ENCODE data around the gene SMTNL1. TPM values are rescaled to one million over a fixed set of nuclear protein-coding genes. Genes with fewer than 3 reads are reported as not detected.

The SMTNL1 gene
- total and polyA plus RNA-seq, 9 of the 15 experiments (the other 6 are each of a cell fraction or from before 2014, with no cell fraction given) = not detected

- no peak for TF ChIP-seq RERE (CRISPR knock-in tag; IDR thresholded peaks at IDR 0.05; ENCODE audit: borderline replicate concordance)
- TF ChIP-seq BDP1 (IDR thresholded peaks at IDR 0.05; ENCODE audit: insufficient read depth, insufficient read length) = no peak
- no peak for TF ChIP-seq MECOM (CRISPR knock-in tag; IDR thresholded peaks at IDR 0.05)
- peak in 1 of 2 experiments; percentile 56; a peak in 2 of 4 replicates for TF ChIP-seq RCOR1 (IDR thresholded peaks at IDR 0.05; ENCODE audit: borderline replicate concordance in 1 of 2, low read depth in 2 of 2, low read length in 2 of 2)
- TF ChIP-seq NRF1 (conservative IDR thresholded peaks at IDR 0.05 in 1 of 2, IDR thresholded peaks at IDR 0.05 in 1 of 2) = peak; percentile 83 to 84
- TF ChIP-seq JUN (IDR thresholded peaks at IDR 0.05; ENCODE audit: borderline replicate concordance, low read depth, low read length) = peak; percentile 20; the same call in 1 of the 2 replicates
- TF ChIP-seq JUN (CRISPR knock-in tag; IDR thresholded peaks at IDR 0.05; ENCODE audit: borderline replicate concordance) = no peak
- no peak for TF ChIP-seq ZNF41 (CRISPR knock-in tag; conservative IDR thresholded peaks at IDR 0.05)
- no peak for TF ChIP-seq BRF1 (IDR thresholded peaks at IDR 0.05; ENCODE audit: borderline replicate concordance, extremely low read depth, insufficient read length)
- no peak for TF ChIP-seq TOE1 (IDR thresholded peaks at IDR 0.05; ENCODE audit: borderline replicate concordance)
- TF ChIP-seq TOE1 (CRISPR knock-in tag; IDR thresholded peaks at IDR 0.05; ENCODE audit: borderline replicate concordance, low read depth) = no peak
- TF ChIP-seq BCL6 (CRISPR knock-in tag; IDR thresholded peaks at IDR 0.05) = no peak
- peak; percentile 16; the same call in 1 of the 2 replicates for TF ChIP-seq JUND (IDR thresholded peaks at IDR 0.05; ENCODE audit: borderline replicate concordance, low read depth, low read length)
- TF ChIP-seq JUND (tag; IDR thresholded peaks at IDR 0.05; ENCODE audit: borderline replicate concordance, low read depth, low read length) = no peak; the same call in 2 of the 3 replicates
- TF ChIP-seq, protein P1, sequence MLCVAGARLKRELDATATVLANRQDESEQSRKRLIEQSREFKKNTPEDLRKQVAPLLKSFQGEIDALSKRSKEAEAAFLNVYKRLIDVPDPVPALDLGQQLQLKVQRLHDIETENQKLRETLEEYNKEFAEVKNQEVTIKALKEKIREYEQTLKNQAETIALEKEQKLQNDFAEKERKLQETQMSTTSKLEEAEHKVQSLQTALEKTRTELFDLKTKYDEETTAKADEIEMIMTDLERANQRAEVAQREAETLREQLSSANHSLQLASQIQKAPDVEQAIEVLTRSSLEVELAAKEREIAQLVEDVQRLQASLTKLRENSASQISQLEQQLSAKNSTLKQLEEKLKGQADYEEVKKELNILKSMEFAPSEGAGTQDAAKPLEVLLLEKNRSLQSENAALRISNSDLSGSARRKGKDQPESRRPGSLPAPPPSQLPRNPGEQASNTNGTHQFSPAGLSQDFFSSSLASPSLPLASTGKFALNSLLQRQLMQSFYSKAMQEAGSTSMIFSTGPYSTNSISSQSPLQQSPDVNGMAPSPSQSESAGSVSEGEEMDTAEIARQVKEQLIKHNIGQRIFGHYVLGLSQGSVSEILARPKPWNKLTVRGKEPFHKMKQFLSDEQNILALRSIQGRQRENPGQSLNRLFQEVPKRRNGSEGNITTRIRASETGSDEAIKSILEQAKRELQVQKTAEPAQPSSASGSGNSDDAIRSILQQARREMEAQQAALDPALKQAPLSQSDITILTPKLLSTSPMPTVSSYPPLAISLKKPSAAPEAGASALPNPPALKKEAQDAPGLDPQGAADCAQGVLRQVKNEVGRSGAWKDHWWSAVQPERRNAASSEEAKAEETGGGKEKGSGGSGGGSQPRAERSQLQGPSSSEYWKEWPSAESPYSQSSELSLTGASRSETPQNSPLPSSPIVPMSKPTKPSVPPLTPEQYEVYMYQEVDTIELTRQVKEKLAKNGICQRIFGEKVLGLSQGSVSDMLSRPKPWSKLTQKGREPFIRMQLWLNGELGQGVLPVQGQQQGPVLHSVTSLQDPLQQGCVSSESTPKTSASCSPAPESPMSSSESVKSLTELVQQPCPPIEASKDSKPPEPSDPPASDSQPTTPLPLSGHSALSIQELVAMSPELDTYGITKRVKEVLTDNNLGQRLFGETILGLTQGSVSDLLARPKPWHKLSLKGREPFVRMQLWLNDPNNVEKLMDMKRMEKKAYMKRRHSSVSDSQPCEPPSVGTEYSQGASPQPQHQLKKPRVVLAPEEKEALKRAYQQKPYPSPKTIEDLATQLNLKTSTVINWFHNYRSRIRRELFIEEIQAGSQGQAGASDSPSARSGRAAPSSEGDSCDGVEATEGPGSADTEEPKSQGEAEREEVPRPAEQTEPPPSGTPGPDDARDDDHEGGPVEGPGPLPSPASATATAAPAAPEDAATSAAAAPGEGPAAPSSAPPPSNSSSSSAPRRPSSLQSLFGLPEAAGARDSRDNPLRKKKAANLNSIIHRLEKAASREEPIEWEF (CRISPR knock-in tag; IDR thresholded peaks at IDR 0.05) = no peak
- no peak for TF ChIP-seq ZNF175 (CRISPR knock-in tag; IDR thresholded peaks at IDR 0.05; ENCODE audit: low read depth)
Measured at GRCh38 chr11:57499413-57499982, 37.9 kb upstream of the SMTNL1 start (continued).

Measured in K562 (cell line).